Hippocampal formation (tissue), 2 donors: ENCODE data around the gene MEGF11.
A peak's percentile ranks its signal among the peaks of the same experiment; 100 is the strongest.
"Not testable (repeated sequence)": the region's sequence is repeated elsewhere in the genome, so short reads cannot be mapped to it uniquely, and the experiment has no call there.

Source experiments
- DNase-seq, 2 donors: peaks; one replicate each; lab custom pipeline; 2025; lab: John Stamatoyannopoulos, UW

Gene MEGF11

DNA sequence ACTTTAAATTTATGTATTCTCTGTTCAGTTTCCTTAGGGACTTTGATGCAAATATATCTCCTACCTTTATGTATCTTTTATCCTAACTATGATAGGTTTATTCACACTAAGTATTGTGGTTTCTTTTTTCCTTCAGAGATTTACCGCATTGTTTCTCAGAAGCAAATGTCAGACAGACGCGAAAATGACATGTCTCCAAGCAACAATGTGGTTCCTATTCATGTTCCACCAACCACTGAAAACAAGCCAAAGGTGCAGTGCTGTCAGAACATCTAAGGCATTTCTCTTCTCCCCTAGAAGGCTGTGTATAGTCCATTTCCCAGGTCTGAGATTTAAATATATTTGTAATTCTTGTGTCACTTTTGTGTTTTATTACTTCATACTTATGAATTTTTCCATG lies 366.0 kb downstream of the MEGF11 start:
- no peak for DNase-seq

DNA sequence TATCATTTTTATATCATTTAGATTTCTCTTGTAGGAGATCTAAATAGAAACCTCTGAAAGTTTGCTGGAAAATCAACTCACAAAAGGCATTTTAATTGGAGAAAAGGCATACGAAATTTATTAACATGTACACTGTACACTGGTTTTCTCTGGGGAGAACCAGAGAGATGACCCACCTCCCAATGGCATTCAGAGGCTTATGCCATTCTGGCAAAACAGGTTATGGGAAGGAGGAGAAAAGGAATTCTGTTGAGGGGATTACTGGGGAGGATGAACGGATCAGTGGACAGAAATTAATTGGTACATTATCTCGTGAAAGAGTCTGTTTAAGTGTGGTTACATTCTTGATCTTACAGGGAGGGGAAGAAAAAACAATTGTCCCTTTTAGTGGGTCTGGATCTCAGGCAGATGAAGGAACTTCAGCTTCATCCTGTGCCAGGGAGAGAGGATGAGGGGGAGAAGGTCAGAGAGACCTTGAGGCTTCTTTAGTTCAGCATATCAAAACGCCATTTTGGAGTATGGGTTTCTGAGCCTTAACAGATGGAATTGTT lies 367.8 kb downstream of the MEGF11 start:
- DNase-seq = no peak

DNA sequence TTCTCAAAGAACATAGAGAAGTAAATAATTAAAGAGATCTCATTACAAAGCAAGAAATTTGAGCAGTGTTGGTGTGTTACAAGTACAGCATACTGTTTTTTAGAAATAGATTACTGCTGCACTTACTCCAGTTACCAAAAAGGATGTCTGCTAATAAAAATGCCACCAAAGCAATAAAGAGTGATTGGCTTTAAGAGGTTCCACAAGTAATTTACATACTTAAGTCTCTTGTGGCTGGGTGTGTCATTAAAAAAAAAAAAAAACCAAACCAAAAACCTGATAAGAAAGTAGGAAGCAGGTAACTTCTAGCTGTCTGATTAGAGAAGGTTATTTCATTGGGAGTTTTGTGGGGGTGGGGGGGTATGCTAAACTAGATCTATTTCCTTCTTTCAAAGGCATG lies 369.0 kb downstream of the MEGF11 start:
- no peak for DNase-seq

DNA sequence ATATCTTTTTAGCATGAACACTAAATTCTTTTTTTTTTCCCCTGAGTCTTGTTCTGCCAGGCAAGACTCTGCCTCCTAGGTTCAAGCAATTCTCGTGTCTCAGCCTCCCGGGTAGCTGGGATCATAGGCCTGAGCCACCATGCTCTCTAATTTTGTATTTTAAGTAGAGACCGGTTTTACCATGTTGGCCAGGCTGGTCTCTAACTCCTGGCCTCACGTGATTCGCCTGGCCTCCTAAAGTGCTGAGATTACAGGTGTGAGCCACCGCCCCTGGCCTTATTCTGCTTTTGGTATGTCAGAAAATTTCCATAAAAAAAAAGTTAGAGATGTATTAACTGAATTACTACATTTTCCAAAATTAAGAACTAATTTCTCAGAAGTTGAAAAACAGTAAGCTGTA lies 370.0 kb downstream of the MEGF11 start:
- DNase-seq = no peak

DNA sequence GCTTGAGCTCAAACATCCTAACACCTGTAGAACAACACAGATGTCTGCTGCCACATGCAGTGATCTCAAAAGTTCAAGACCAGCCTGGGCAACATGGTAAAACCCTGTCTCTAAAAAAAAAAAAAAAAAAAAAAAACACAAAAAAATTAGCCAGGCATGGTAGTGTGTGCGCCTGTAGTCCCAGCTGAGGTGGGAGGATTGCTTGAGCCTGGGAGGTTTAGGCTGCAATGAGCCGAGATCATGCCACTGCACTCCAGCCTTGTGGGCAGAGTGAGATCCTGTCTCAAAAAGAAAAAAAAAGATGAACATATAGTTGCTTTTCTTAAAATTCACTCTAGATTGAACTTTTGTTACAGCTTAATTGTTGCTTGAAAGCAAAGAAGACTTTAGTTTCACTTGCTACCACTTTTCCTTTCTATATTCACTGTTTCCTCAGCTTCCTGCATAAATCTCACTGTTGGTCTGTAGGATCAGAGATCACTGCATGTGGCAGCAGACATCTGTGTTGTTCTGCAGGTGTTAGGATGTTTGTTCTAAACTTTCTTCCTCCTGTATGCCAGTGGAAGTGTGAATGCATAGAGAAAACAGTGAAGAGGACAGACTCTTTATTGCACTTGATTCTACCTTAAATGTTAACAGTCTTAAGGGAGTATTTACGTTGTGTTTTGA lies 371.6 kb downstream of the MEGF11 start:
- no peak for DNase-seq

DNA sequence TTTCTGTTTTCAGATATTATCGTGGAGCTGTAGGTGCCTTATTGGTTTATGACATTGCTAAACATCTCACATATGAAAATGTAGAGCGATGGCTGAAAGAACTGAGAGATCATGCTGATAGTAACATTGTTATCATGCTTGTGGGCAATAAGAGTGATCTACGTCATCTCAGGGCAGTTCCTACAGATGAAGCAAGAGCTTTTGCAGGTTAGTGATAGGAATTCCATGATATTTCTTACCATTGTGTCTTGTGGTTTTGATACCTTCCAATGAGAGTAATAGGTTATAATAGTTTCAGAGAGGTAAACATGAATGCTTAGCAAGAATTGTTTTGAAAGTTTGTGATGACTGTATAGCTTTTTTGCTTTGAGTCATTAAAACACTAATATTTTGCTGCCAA lies 375.8 kb downstream of the MEGF11 start:
- DNase-seq = no peak

DNA sequence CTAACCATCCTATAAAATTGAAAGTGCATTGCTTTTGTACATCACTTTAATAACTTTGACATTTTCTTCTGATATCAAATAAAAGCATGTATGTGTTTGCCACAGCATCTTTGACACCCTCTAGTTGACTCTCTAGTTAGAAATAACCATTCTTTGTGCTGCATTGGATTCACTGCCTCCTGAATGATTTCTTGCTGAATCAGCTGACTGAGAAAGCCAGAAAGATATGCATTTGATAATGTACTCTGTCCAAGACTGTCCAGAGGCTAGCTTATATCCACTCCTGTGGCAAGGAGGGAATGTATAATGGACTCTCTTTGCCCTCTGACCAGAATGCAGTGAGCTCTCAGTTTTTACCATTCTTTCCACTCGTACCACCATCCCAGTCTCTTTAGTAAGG lies 378.1 kb downstream of the MEGF11 start:
- DNase-seq = no peak

DNA sequence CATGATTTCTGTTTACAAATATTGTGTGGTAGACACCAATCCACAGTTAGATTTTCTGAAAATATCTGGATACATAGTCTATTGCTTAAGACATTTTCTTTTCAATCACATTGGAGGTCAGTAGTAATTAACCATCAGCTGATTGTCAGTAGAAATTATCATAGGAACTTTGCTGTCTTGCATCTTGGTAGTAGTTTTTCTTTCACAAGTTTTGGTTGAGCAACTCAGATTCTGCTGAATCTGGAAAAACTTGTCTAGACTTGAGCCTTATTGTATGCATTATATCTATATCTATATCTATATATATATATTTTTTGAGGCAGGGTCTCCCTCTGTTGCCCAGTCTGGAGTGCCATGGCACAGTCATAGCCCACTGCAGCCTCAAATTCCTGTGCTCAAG lies 380.3 kb downstream of the MEGF11 start:
- no peak for DNase-seq

DNA sequence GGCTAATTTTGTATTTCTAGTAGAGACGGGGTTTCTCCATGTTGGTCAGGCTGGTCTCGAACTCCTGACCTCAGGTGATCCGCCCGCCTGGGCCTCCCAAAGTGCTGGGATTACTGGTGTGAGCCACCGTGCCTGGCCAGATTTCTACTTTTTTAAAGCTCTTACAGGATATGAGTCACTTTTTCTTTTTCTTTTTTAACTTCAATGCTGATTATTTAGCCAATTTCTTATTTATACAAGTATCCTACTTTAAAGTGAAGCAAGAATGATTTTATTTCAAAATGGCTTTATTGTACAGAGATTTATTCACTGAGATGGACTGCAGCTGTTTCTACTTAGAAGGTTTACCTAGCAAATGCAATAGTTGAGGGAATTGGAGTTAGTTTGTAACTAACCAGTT lies 381.0 kb downstream of the MEGF11 start:
- not testable (repeated sequence) for DNase-seq

DNA sequence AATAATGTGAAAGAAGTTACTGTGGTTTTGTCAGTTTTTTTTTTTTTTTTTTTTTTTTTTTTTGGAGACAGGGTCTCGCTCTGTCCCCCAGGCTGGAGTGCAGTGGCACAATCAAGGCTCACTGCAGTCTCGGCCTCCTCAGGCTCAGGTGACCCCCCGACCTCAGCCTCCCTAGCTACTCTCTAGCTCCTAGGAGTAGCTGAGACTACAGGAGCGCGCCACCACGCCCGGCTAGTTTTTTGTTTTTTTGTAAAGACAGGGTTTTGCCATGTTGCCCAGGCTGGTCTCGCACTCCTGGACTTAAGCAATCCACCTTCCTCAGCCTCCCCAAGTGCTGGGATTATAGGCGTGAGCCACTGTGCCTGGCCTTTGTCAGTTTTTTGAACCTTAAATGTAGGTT lies 381.7 kb downstream of the MEGF11 start:
- DNase-seq = not testable (repeated sequence)

DNA sequence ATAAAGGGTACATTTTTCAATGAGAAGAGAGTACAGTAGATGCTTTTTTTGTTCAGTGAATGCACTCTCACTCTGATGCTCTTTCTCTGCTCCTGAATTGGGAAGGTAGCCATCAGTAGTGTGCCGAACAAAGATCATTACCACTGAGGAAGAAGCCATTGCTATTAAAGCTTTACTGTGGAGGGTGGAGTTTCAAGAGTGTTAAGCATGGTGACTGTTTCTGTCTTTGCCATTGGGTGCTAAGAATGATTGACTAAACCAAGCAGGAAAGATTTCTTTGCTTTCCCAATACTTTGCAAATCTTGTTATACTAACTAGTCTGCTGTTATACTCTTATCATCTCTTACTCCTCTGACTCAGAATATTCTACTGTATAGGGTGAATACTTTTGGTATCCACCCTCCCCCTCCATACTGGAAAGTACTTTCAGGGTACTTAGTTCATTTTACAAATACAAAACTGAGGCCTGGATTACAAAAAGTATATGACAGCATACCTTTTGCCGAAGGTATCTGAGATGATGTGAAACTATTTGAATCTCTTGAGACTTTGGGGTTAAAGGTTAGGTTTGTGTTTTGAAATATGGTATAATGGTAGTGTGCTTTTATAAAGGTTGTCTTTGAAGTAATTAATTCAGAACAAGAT lies 382.5 kb downstream of the MEGF11 start:
- DNase-seq = no peak

DNA sequence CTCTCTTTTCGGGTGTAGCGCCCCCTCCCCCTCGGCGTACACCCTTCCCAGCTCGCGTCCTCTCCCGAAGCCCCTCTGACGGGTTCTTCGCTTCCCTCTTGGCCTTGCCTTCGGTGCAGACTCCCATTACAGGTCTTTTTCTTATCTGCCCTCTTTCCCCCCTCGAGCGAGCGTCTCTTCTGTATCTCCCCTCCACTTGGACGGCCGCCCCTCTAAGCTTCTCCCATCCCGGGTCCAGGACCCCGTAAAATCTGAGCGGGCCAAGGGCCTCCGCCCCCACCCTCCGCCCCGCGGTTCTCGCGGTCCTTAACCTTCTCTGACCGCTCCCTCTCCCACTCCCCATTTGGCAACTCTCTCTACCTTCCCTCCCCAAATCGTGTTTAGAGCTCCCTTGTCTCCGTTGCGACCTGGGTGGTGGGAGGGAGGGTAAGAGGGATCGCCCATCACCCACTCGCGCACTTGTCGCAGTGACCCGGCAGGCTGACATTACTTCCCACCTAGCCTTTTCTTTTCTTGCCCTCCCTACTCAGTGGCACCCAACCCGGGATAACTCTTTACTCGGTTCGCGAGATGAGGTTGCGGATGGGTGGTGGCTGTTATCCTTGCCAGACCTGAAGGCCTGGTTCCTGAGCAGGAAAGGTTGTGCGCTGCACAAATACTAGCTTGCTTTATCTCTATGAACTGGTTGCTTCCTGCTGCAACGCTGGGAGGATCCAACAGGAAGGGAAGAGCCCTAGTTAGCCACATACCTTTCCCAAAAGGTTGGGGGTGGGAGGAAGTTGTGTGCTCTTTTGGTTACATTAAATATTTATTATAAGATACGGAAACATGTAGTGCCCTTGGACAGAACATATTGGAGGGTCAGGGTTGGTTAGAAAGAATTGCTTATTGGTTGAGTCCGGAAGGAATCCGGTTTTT lies 383.3 kb downstream of the MEGF11 start:
- no peak for DNase-seq

DNA sequence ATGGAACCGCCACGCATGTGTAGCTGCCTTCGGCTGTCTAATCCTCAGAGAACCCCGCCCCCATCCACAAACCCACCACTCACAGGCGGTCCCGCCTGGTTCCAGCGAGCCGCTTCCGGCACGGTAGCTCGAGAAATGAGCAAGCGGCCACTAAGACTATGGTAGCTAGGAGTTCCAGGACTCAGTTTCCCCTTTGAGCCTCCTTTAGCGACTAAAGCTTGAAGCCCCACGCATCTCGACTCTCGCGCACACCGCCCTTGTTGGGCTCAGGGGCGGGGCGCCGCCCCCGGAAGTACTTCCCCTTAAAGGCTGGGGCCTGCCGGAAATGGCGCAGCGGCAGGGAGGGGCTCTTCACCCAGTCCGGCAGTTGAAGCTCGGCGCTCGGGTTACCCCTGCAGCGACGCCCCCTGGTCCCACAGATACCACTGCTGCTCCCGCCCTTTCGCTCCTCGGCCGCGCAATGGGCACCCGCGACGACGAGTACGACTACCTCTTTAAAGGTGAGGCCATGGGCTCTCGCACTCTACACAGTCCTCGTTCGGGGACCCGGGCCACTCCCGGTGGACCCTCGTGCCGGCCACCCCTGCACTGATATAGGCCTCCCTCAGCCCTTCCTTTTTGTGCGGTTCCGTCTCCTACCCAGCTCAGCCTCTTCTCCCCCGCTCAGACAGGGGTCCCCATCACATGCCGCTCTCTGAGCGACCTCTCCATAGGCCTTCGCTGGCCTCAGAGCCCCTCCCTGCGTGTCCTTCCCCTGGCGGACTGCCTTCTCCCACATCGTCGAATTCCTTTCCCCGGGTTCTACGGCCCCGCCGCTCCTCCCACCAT lies 384.2 kb downstream of the MEGF11 start, which contains the start of gene RAB11A:
Gene RAB11A (plus strand): TSS at position 366 of the 828 bp plus-strand sequence. CDS start 95 bp downstream, at position 461.
- peak; percentile 93 to 98 for DNase-seq

DNA sequence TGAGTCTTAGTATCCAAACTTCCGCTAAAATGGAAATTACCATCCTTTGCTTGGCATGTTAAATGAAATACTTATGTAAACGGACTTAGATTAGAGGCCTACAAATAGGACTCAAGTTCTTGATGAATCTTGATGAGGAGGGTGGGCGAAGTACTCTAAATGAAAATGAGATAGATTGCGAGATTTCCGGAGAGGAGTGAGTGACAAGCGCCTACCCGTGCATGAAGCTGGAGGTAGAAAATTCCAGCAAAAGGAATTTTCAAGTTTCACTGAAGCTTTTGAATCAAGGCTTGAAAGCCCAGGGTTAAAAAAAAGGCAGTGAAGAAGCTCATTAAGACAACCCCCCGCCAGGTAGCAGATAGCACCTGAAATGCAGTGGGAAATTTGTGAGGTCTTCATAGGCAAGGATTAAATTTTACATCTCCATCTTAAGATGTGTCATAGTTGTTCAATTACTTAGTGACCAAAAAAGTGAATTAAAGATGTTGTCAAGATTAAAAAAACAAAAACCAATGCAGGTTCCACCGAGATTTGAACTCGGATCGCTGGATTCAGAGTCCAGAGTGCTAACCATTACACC lies 384.9 kb downstream of the MEGF11 start:
- no peak for DNase-seq

DNA sequence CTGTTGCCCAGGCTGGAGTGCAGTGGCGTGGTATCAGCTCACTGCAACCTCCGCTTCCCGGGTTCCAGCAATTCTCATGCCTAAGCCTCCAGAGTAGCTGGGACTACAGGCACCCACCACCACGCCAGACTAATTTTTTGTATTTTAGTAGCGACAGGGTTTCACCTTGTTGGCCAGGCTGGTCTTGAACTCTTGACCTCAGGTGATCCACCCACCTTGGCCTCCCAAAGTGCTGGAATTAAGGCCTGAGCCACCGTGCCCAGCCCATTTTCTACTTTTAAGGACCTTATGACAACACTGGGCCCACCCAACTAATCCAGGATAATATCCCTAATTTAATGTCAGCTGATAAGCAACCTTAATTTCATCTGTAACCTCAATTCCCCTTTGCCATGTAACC lies 385.6 kb downstream of the MEGF11 start:
- DNase-seq = not testable (repeated sequence)

DNA sequence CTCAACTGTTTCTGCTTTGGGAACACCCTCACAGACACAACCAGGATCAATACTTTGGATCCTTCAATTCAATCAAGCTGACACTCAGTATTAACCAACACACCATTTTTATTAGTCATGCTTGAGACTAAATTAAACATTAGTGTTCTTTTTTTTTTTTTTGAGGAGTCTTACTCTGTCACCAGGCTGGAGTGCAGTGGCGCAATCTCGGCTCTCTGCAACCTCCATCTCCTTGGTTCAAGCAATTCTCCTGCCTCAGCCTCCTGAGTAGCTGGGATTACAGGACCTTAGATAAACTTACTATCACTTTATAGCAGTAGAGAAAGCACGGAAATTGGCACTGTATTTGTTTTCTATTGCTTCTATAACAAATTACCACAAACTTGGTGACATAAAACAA lies 386.3 kb downstream of the MEGF11 start:
- no peak for DNase-seq

DNA sequence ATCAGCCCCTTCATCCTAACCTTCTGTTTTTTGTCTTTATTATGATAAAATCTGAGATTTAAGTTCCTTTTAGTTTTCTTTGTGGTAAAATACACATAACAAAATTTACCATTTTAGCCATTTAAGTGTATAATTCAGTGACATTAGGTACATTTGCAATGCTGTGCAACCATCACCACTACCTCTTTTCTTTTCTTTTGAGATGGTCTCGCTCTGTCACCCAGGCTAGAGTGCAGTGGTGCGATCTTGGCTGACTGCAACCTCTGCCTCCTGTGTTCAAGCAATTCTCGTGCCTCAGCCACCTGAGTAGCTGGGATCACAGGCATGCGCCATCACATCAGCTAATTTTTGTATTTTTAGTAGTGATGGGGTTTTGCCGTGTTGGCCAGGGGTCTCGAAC lies 390.4 kb downstream of the MEGF11 start:
- no peak for DNase-seq

DNA sequence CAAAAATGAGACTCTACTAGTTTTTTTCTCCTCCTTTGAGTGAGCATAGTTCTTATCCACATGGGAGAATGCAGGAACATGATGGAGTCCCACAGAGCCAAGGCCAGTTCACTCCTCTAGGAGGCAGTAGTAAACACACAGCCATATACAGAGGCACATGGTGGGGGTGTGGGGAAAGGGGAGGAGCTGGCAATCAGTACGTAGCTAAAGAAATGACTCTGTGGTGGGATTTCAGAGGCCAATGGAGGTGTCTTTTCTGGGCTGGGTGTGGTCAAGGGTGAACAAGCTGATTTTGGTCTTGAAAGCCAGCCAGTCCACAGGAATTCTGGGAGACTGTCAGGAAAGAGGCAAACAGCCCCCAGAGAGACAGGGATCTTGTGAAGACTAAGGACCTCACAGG lies 390.9 kb downstream of the MEGF11 start:
- DNase-seq = no peak

DNA sequence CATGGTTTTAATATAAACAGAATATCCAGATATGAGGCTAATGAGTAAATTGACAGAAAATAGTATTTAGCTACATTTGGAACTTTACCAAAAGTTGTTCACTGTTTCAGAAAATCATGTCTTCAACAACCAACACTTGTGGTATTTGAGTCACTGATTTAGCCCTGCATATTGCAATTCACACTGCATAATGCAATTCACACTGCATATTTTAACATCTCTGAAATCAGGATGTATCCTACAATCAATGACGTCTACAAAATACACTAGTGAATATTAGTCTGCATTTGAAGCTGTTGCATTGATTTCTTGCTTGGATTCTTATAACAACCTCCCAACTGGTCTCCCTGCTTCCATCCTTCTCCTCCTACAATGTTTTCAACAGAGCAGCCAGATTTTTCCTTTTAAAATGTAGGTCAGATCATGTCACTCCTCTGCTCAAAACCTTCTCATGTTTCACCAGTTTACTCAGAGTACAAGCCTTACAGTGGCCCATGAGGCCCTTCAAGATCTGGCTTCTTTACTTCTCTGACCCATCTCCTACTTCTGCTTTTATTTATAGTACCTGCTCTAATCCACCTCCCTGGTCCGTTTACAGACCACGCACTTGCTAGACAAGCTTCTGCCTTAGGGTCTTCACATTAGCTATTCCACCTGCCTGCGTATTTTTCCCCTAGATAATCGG lies 395.7 kb downstream of the MEGF11 start:
- no peak for DNase-seq

DNA sequence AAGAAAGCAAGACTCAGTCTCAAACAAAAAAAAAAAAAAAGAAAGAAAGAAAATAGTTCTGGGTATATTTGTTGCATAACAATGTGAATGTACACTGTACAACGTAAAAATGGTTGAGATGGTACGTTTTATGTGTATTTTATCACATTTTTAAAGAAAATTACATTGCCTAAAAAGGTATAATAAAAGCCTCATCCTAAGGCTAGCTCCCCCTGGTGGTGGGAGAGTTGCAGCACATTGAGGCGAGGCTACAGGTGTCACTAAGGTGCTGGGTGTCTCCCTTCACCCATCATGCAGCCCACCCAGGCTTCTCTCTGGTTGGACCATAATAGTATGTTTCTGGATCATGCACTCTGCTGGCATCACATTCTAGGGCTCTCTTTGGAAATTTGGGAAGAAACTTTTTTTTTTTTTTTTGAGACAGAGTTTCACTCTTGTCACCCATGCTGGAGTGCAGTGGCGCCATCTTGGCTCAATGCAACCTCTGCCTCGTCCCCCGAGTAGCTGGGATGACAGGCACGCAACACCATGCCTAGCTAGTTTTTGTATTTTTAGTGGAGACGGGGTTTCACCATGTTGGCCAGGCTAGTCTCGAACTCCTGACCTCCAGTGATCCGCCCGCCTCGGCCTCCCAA lies 396.6 kb downstream of the MEGF11 start:
- DNase-seq = peak in 1 of 2 donors; percentile 33
